ENCODE data around the gene SLC18A3.

The SLC18A3 gene

GRCh38 chr10:49653273-49653929 lies 43.3 kb downstream of the SLC18A3 start:
- no peaks in the 10 kb centered on the region for H3K36me3 ChIP-seq (ENCODE audit: control insufficient read depth, insufficient read depth, low read length)
- peaks cover 1% of the 10 kb centered on the region; the same call in 1 of the 2 replicates for H3K27me3 ChIP-seq (replicated peaks; ENCODE audit: control insufficient read depth, insufficient read depth, low read length)
- DNase-seq (ENCODE audit: extremely low read depth, insufficient read length), result no peak
- TF ChIP-seq CTCF (IDR thresholded peaks at IDR 0.05; ENCODE audit: insufficient read depth, low read length, poor library complexity, severe bottlenecking), result no peak
- no peak overlapping the region for H3K4me3 ChIP-seq (replicated peaks; ENCODE audit: low read depth, low read length)

DNA sequence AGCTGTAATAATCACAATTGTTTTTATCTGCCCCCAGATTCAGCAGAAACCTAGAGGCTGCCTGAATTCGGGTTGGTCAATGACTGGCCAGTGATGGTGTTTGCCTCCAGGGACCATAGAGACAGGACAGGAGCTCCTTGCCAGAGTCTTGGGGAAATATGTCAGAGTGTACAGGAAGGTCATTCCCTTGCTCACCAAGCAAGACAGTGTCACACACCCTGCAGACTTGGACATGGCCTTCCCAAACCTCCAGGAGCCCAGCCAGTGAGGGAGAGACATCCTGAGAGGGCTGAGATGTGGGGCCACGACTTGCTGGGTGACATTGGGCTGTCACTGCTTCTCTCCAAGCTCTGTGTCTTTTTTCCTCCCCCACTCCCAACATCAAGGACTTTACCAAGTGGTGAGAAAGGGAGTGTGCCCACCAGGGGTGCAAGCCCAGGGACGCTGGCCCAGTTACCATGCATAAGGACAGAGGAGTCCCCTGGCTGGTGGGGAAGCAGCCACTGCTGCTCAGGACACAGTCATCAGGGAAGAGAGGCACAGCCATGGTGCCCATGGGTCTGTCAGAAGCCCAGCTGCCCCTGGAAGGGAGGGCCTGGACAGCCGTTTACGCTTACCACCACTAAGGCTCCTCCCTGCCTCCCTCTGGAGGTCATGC lies 44.1 kb downstream of the SLC18A3 start:
- no peak overlapping the region for H3K4me3 ChIP-seq (replicated peaks; ENCODE audit: low read depth, low read length)
- no peak for TF ChIP-seq CTCF (IDR thresholded peaks at IDR 0.05; ENCODE audit: insufficient read depth, low read length, poor library complexity, severe bottlenecking)
- DNase-seq (ENCODE audit: extremely low read depth, insufficient read length), result no peak
- no peaks in the 10 kb centered on the region for H3K36me3 ChIP-seq (ENCODE audit: control insufficient read depth, insufficient read depth, low read length)
- peaks cover 1% of the 10 kb centered on the region; the same call in 1 of the 2 replicates for H3K27me3 ChIP-seq (replicated peaks; ENCODE audit: control insufficient read depth, insufficient read depth, low read length)

GRCh38 chr10:49655099-49655498 lies 45.0 kb downstream of the SLC18A3 start:
- H3K36me3 ChIP-seq (ENCODE audit: control insufficient read depth, insufficient read depth, low read length), result no peaks in the 10 kb centered on the region
- TF ChIP-seq CTCF (IDR thresholded peaks at IDR 0.05; ENCODE audit: insufficient read depth, low read length, poor library complexity, severe bottlenecking), result no peak
- no peak for DNase-seq (ENCODE audit: extremely low read depth, insufficient read length)
- H3K4me3 ChIP-seq (replicated peaks; ENCODE audit: low read depth, low read length), result no peak overlapping the region
- peaks cover 1% of the 10 kb centered on the region; the same call in 1 of the 2 replicates for H3K27me3 ChIP-seq (replicated peaks; ENCODE audit: control insufficient read depth, insufficient read depth, low read length)

DNA sequence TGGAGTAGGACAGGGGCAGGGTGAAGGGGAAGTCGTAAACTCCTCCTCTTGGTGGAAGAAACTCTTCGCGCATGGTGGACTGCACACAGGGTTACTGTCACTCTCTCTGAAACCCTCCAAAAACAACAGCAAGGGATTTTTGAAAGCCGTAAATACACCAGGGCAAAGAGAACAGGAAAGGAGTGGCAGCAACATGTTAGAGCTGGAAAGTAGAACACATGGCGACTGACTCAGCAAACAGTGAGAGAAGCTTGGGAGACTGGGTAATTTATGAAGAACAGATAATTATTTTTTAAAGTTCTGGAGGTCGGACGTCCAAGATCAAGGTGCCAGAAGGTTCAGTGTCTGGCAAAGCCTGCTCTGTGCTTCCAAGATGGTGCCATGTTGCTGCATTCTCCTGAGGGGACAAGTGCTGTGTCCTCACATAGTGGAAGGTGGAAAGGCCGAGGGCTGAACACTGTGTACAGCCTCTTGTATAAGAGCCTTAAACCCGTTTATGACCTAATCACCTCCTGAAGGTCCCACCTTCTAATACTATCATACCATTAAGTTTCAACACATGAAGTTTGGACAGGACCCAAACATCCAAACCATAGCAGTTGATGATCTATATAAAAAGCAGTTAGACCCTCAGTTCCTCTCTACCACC lies 46.9 kb downstream of the SLC18A3 start:
- Histone ChIP-seq H3K36me3 (ENCODE audit: control insufficient read depth, insufficient read depth, low read length) (no peaks in the 10 kb centered on the region), H3K4me3 (replicated peaks; ENCODE audit: low read depth, low read length) (no peak overlapping the region), H3K27me3 (replicated peaks; ENCODE audit: control insufficient read depth, insufficient read depth, low read length) (peaks cover 1% of the 10 kb centered on the region; the same call in 1 of the 2 replicates)
- TF ChIP-seq CTCF (IDR thresholded peaks at IDR 0.05; ENCODE audit: insufficient read depth, low read length, poor library complexity, severe bottlenecking), result no peak
- no peak for DNase-seq (ENCODE audit: extremely low read depth, insufficient read length)

GRCh38 chr10:49657606-49658005 lies 47.5 kb downstream of the SLC18A3 start:
- Histone ChIP-seq H3K36me3 (ENCODE audit: control insufficient read depth, insufficient read depth, low read length) (no peaks in the 10 kb centered on the region), H3K27me3 (replicated peaks; ENCODE audit: control insufficient read depth, insufficient read depth, low read length) (no peaks in the 10 kb centered on the region; the same call in 1 of the 2 replicates), H3K4me3 (replicated peaks; ENCODE audit: low read depth, low read length) (no peak overlapping the region)
- DNase-seq (ENCODE audit: extremely low read depth, insufficient read length), result no peak
- no peak for TF ChIP-seq CTCF (IDR thresholded peaks at IDR 0.05; ENCODE audit: insufficient read depth, low read length, poor library complexity, severe bottlenecking)

All from GM06990 (cell line).